Peyer's patch (tissue), 4 donors: Measurements from ENCODE around the gene TOX2.

Experiments
- CTCF ChIP-seq, 6 experiments: fragments of 450-650 bp in 4 of 6; fragments of 200-600 bp in 2 of 6; sonication (generic) in 1 of 6; IDR thresholded peaks; one replicate each; pipeline ENCODE4 v1.5.1; 2017 to 2019; ENCODE audit warnings: antibody characterized with exemption in 6 of 6, mild to moderate bottlenecking in 3 of 6, moderate library complexity in 1 of 6
- POLR2A ChIP-seq, 2 donors: fragments of 450-650 bp; IDR thresholded peaks; one replicate each; pipeline ENCODE4 v1.5.1; 2017; ENCODE audit warnings: antibody characterized with exemption in 2 of 2, mild to moderate bottlenecking in 2 of 2, moderate library complexity in 2 of 2

GRCh38 chr20:44027343-44028002, 112.8 kb downstream of the TOX2 start:
- TF ChIP-seq CTCF (IDR thresholded peaks at IDR 0.05) (no peak), POLR2A (IDR thresholded peaks at IDR 0.05) (no peak)
